ENCODE results near the gene ADAM29. TPM values are rescaled to one million over a fixed set of nuclear protein-coding genes. Genes with fewer than 3 reads are reported as not detected.

ADAM29 gene
- total and polyA plus RNA-seq, 2 experiments from 2014 or later, result not detected

- H3K9me3 ChIP-seq (ENCODE audit: low read depth), result no peaks in the 10 kb centered on the region
- H3K27me3 ChIP-seq, result no peaks in the 10 kb centered on the region
- no peak overlapping the region for H2AFZ ChIP-seq
- no peak for DNase-seq (ENCODE audit: low spot score)
- no peaks in the 10 kb centered on the region for H3K36me3 ChIP-seq (replicated peaks; ENCODE audit: insufficient read depth, low read depth)
- WGBS (ENCODE audit: low lambda C conversion rate, missing lambda C conversion rate), result 81% methylated on average over 3 of the region's 3 CpGs
- H3K4me3 ChIP-seq, result no peak overlapping the region
- H3K27ac ChIP-seq, result no peak overlapping the region
- no peaks in the 10 kb centered on the region for H3K79me2 ChIP-seq
- H4K20me1 ChIP-seq (ENCODE audit: insufficient read depth, poor library complexity, severe bottlenecking), result no peaks in the 10 kb centered on the region
- H3K4me2 ChIP-seq, result no peak overlapping the region
- TF ChIP-seq EZH2phosphoT487 (IDR thresholded peaks at IDR 0.05; ENCODE audit: low read depth, severe bottlenecking, unreplicated experiment) (no peak), CTCF (IDR thresholded peaks at IDR 0.05; ENCODE audit: poor library complexity) (no peak), EZH2 (IDR thresholded peaks at IDR 0.05; ENCODE audit: borderline replicate concordance) (no peak)
- no peaks in the 10 kb centered on the region for H3K4me1 ChIP-seq (ENCODE audit: insufficient read depth)
- no peaks in the 10 kb centered on the region for H3K9me2 ChIP-seq (replicated peaks; ENCODE audit: insufficient read depth)
Measured at GRCh38 chr4:174912919-174913543, 5.1 kb upstream of the ADAM29 start.

DNA sequence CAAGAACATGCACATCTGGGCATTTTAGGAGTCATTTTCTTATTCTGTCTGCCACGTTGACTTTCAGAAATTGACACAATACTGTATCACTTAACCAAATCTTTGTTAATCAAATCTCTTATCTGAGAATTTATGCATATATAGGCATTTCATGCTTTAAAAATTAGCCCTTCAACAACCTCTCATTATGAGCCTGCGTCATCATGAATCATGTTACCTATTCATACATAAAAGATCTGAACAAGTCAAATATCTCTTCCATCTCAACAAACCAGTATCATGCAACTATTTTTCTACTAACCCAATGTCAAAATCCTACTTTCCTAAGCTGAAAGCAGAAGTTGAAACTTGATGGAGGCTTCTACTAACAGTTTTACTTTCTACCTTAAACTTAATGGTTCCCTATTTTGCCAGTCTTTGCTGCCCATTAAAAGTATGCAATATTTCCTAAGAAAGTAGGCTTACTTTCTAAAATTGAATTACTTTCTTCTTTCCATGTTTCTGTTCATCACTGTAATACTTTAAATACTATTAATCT is 1.8 kb downstream of the ADAM29 start:
- WGBS (ENCODE audit: low lambda C conversion rate, missing lambda C conversion rate), result 84% methylated on average over 2 of the region's 2 CpGs
- Histone ChIP-seq H3K4me2 (no peak overlapping the region), H3K9me3 (ENCODE audit: low read depth) (no peaks in the 10 kb centered on the region), H3K9me2 (replicated peaks; ENCODE audit: insufficient read depth) (no peaks in the 10 kb centered on the region), H3K27ac (no peak overlapping the region), H3K4me3 (no peak overlapping the region), H3K36me3 (replicated peaks; ENCODE audit: insufficient read depth, low read depth) (no peaks in the 10 kb centered on the region), H3K4me1 (ENCODE audit: insufficient read depth) (no peaks in the 10 kb centered on the region), H4K20me1 (ENCODE audit: insufficient read depth, poor library complexity, severe bottlenecking) (no peaks in the 10 kb centered on the region), H3K27me3 (no peaks in the 10 kb centered on the region), H2AFZ (no peak overlapping the region), H3K79me2 (no peaks in the 10 kb centered on the region)
- no peak for TF ChIP-seq EZH2 (IDR thresholded peaks at IDR 0.05; ENCODE audit: borderline replicate concordance)
- TF ChIP-seq EZH2phosphoT487 (IDR thresholded peaks at IDR 0.05; ENCODE audit: low read depth, severe bottlenecking, unreplicated experiment), result no peak
- no peak for TF ChIP-seq CTCF (IDR thresholded peaks at IDR 0.05; ENCODE audit: poor library complexity)
- no peak for DNase-seq (ENCODE audit: low spot score)

GRCh38 chr4:174926958-174927357 is 8.8 kb downstream of the ADAM29 start:
- WGBS (ENCODE audit: low lambda C conversion rate, missing lambda C conversion rate), result 87% methylated on average over 3 of the region's 3 CpGs
- H2AFZ ChIP-seq, result no peak overlapping the region
- no peaks in the 10 kb centered on the region for H3K4me1 ChIP-seq (ENCODE audit: insufficient read depth)
- TF ChIP-seq CTCF (IDR thresholded peaks at IDR 0.05; ENCODE audit: poor library complexity), result no peak
- TF ChIP-seq EZH2phosphoT487 (IDR thresholded peaks at IDR 0.05; ENCODE audit: low read depth, severe bottlenecking, unreplicated experiment), result no peak
- TF ChIP-seq EZH2 (IDR thresholded peaks at IDR 0.05; ENCODE audit: borderline replicate concordance), result no peak
- no peak for DNase-seq (ENCODE audit: low spot score)
- no peak overlapping the region for H3K4me3 ChIP-seq
- H4K20me1 ChIP-seq (ENCODE audit: insufficient read depth, poor library complexity, severe bottlenecking), result no peaks in the 10 kb centered on the region
- no peaks in the 10 kb centered on the region for H3K79me2 ChIP-seq
- H3K9me2 ChIP-seq (replicated peaks; ENCODE audit: insufficient read depth), result no peaks in the 10 kb centered on the region
- H3K36me3 ChIP-seq (replicated peaks; ENCODE audit: insufficient read depth, low read depth), result no peaks in the 10 kb centered on the region
- no peak overlapping the region for H3K4me2 ChIP-seq
- no peaks in the 10 kb centered on the region for H3K9me3 ChIP-seq (ENCODE audit: low read depth)
- H3K27ac ChIP-seq, result no peak overlapping the region
- H3K27me3 ChIP-seq, result no peaks in the 10 kb centered on the region
